HepG2 (cell line): ENCODE results near the gene CMIP. TPM values are rescaled to one million over a fixed set of nuclear protein-coding genes. Genes with fewer than 3 reads are reported as not detected.
A peak's percentile ranks its signal among the peaks of the same experiment; 100 is the strongest.

Experiments used
- ARID5B ChIP-seq: IDR thresholded peaks from 2 replicates; pipeline ENCODE4 v1.4.0; 2020; ENCODE audit warnings: mild to moderate bottlenecking, missing genetic modification reagents
- CCAR2 ChIP-seq: fragments of 200-400 bp; formaldehyde crosslinking; optimal IDR thresholded peaks from 2 replicates; pipeline ENCODE3; 2018; ENCODE audit warnings: low read depth, mild to moderate bottlenecking, low read length, moderate library complexity
- CREB3 ChIP-seq: sonication (generic); formaldehyde crosslinking; IDR thresholded peaks from 2 replicates; pipeline ENCODE4 v1.5.0; 2020; ENCODE audit warnings: missing genetic modification reagents
- ELF3 ChIP-seq: IDR thresholded peaks from 2 replicates; pipeline ENCODE4 v1.6.1; 2016; ENCODE audit warnings: missing genetic modification reagents, missing compliant biosample characterization
- FOXA3 ChIP-seq: IDR thresholded peaks from 2 replicates; pipeline ENCODE4 v1.6.1; 2016; ENCODE audit warnings: missing genetic modification reagents, missing compliant biosample characterization
- GABPB1 ChIP-seq: IDR thresholded peaks from 2 replicates; pipeline ENCODE4 v1.6.1; 2016; ENCODE audit warnings: mild to moderate bottlenecking, missing genetic modification reagents, moderate library complexity, missing compliant biosample characterization
- GATA4 ChIP-seq: sonication (generic); IDR thresholded peaks from 2 replicates; pipeline ENCODE4 v1.6.1; 2016; ENCODE audit warnings: antibody characterized with exemption, low read depth, borderline replicate concordance
- KAT2B ChIP-seq: fragments of 150-350 bp; IDR thresholded peaks from 2 replicates; pipeline ENCODE4 v1.6.1; 2014; ENCODE audit warnings: low read depth, low read length, borderline replicate concordance
- MYPOP ChIP-seq: sonication (generic); formaldehyde crosslinking; IDR thresholded peaks from 2 replicates; pipeline ENCODE4 v1.8.1; 2023; ENCODE audit warnings: mild to moderate bottlenecking, moderate library complexity, missing genetic modification reagents
- RFX5 ChIP-seq: IDR thresholded peaks from 2 replicates; pipeline ENCODE4 v1.6.1; 2011; ENCODE audit warnings: low read depth, low read length, improper control_type of control experiment
- SMAD3 ChIP-seq: sonication (generic); formaldehyde crosslinking; IDR thresholded peaks from 2 replicates; pipeline ENCODE4 v1.4.0; 2020; ENCODE audit warnings: missing genetic modification reagents
- SMAD9 ChIP-seq: sonication (generic); formaldehyde crosslinking; IDR thresholded peaks from 2 replicates; pipeline ENCODE4 v1.5.1; 2020; ENCODE audit warnings: mild to moderate bottlenecking, missing genetic modification reagents
- SP140L ChIP-seq: sonication (generic); formaldehyde crosslinking; IDR thresholded peaks from 2 replicates; pipeline ENCODE4 v1.4.0; 2020; ENCODE audit warnings: missing genetic modification reagents, borderline replicate concordance
- TARDBP ChIP-seq: sonication (generic); formaldehyde crosslinking; IDR thresholded peaks from 2 replicates; pipeline ENCODE4 v1.8.0; 2022; ENCODE audit warnings: mild to moderate bottlenecking, missing genetic modification reagents
- TBX3 ChIP-seq: fragments of 450-650 bp; IDR thresholded peaks from 2 replicates; pipeline ENCODE4 v1.6.1; 2017; ENCODE audit warnings: antibody characterized with exemption, mild to moderate bottlenecking, inconsistent platforms, borderline replicate concordance
- ZBTB4 ChIP-seq: sonication (generic); formaldehyde crosslinking; IDR thresholded peaks from 2 replicates; pipeline ENCODE4 v1.4.0; 2020; ENCODE audit warnings: missing genetic modification reagents, mild to moderate bottlenecking, borderline replicate concordance
- ZBTB44 ChIP-seq: sonication (generic); formaldehyde crosslinking; IDR thresholded peaks from 2 replicates; pipeline ENCODE4 v1.4.0; 2020; ENCODE audit warnings: missing genetic modification reagents
- ZFAT ChIP-seq: sonication (generic); formaldehyde crosslinking; conservative IDR thresholded peaks from 2 replicates; pipeline ENCODE4 v1.8.1; 2023; ENCODE audit warnings: missing genetic modification reagents, inconsistent platforms
- ZKSCAN1 ChIP-seq: fragments of 150-350 bp; IDR thresholded peaks from 2 replicates; pipeline ENCODE4 v1.6.1; 2014; ENCODE audit warnings: low read length
- polyA plus RNA-seq, 8 experiments: library from polyadenylated mRNA; depleted of rRNA in 3 of 8; stranded (reverse) in 7 of 8; unstranded in 1 of 8; fragments of >200 nt; fragmentation: Illumina TruSeq in 4 of 8; extraction: Trizol in 4 of 8; gene quantifications; 2 replicates each; pipeline versions ENCODE4 v1.2.1 to v1.2.3, GENCODE V29; 2011 to 2016; ENCODE audit warnings: low read depth in 4 of 8, missing spikeins in 1 of 8, mixed read lengths in 1 of 8; ENCODE audit not compliant: insufficient read depth in 1 of 8
- total RNA-seq, 5 experiments: library from RNA; depleted of rRNA; stranded (reverse); fragments of >200 nt; fragmentation: Illumina TruSeq; extraction: Trizol; gene quantifications; 2 replicates each; pipeline ENCODE4 v1.2.3, GENCODE V29; 2016; ENCODE audit warnings: low read depth in 1 of 5

Gene CMIP
- total and polyA plus RNA-seq, 2 of the 13 experiments (the other 11 are each of a cell fraction or from before 2014, with no cell fraction given) = 10.9 to 18.1 TPM

- TF ChIP-seq ZBTB4 (CRISPR knock-in tag) (0 out of 2 replicates have a peak, but pooled peaks have one; percentile 26), SP140L (CRISPR knock-in tag) (no peak), CCAR2 (no peak), RFX5 (no peak), CREB3 (CRISPR knock-in tag) (no peak), ZFAT (CRISPR knock-in tag) (no peak), TBX3 (peak; percentile 37; the same call in 1 of the 2 replicates), GABPB1 (no peak; the same call in 1 of the 2 replicates), ELF3 (peak; percentile 91), KAT2B (no peak), GATA4 (no peak), FOXA3 (CRISPR knock-in tag) (peak; percentile 86), ARID5B (CRISPR knock-in tag) (peak; percentile 92), TARDBP (CRISPR knock-in tag) (peak; percentile 82), SMAD9 (CRISPR knock-in tag) (no peak), ZBTB44 (CRISPR knock-in tag) (no peak), ZKSCAN1 (no peak), MYPOP (CRISPR knock-in tag) (no peak; the same call in 1 of the 2 replicates), SMAD3 (no peak)
These were observed 180.3 kb downstream of the CMIP start (continued) for GRCh38 chr16:81624760-81625543.
